Upper lobe of left lung (tissue), 4 donors: ENCODE measurements around the gene SRRM3.

ENCODE experiments used
- CTCF ChIP-seq, 6 experiments: fragments of 450-650 bp in 4 of 6; fragments of 200-600 bp in 2 of 6; sonication (generic) in 2 of 6; IDR thresholded peaks; one replicate each; pipeline ENCODE4 v1.5.1; 2016 to 2019; ENCODE audit warnings: antibody characterized with exemption in 6 of 6
- POLR2A ChIP-seq, 4 donors: fragments of 450-650 bp; IDR thresholded peaks; one replicate each; pipeline ENCODE4 v1.5.1; 2016 to 2017; ENCODE audit warnings: antibody characterized with exemption in 4 of 4, mild to moderate bottlenecking in 2 of 4
- POLR2AphosphoS5 ChIP-seq, 2 donors: sonication (generic); formaldehyde crosslinking; IDR thresholded peaks; one replicate each; pipeline ENCODE4 v1.5.1; 2017; ENCODE audit warnings: antibody characterized with exemption in 2 of 2

DNA sequence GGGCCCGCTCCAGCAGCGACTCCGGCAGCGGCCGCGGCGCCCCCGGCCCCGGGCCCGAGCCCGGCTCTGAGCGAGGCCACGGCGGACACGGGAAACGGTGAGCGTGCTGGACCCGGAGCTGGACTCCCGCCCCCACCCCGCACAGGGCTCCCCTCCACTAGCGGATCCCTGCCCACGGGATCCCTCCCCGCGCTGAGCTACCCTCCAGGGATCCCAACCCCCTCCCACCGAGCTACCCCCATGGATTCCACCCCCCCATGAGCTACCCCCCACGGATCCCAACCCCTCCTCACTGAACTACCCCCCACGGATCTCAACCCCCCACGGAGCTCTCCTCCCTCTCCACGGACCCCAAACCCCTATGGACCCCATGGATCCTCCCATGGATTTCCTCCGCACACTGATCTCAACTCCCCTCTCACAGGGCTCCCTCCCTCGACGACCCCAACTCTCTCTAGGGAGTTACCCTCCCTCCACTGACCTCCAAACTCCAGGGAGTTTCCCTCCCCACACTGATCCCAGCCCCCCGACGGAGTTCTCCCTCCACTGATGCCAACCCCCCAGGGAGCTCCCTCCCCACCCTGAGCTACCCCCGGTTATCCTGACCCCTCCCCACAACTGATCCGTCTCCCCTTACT lies 80.1 kb downstream of the SRRM3 start:
- TF ChIP-seq CTCF (IDR thresholded peaks at IDR 0.05): no peak
- TF ChIP-seq POLR2AphosphoS5 (IDR thresholded peaks at IDR 0.05): no peak
- TF ChIP-seq POLR2A (IDR thresholded peaks at IDR 0.05): no peak
